ENCODE results near the gene EXOC3L4.

DNA sequence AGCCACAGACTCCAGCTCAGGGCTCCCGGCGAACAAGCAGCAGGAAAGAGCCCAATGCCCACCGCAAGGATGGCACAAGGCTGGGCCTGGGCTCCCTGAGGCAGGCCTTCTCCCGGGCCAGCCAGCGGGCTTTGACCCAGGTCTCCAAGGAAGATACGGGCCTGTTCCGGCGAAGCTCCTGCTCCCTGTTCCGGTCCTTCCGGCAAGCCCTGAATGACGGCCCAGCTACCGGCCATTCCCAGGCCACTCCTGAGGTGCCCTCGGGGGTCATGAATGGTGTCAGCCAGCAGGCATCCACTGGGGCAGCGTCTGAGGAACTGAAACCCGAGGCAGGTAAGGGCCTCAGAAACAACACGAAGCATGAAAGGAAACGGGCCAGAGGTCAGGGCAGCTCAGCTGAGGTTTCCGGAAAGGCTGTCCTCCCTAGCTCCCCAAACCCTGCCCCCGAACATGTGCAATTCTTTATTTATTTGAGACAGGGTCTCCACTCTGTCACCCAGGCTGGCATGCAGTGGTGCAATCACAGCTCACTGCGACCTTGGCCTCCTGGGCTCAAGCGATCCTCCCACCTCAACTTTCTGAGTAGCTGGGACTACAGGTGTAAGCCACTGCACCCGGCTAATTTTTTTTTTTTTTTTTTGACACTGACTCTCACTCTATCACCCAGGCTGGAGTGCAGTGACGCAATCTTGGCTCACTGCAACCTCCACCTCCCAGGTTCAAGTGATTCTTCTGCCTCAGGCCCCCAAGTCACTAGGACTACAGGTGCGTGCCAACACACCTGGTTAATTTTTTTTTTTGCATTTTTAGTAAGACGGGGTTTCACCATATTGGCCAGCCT is 6.0 kb downstream of the EXOC3L4 start:
- TF ChIP-seq CTCF (IDR thresholded peaks at IDR 0.05) (no peak), EZH2 (IDR thresholded peaks at IDR 0.05) (no peak), EZH2phosphoT487 (IDR thresholded peaks at IDR 0.05) (no peak)
